ENCODE measurements around the gene MYH9.
A peak's percentile ranks its signal among the peaks of the same experiment; 100 is the strongest.

MYH9 gene

GRCh38 chr22:36245805-36246356 is 141.9 kb downstream of the MYH9 start:
- DNase-seq (ENCODE audit: low read depth) = no peak

GRCh38 chr22:36244522-36245391 is 143.0 kb downstream of the MYH9 start:
- DNase-seq (ENCODE audit: low read depth) = peak; percentile 65

- no peak for DNase-seq (ENCODE audit: low read depth)
Observed at GRCh38 chr22:36243986-36244385, 143.8 kb downstream of the MYH9 start.

GRCh38 chr22:36239401-36240171 is 148.2 kb downstream of the MYH9 start, which contains the start of gene APOL2:
Gene APOL2, minus strand, starts transcription at chr22:36239527. Its CDS starts 6,365 bp downstream, at chr22:36233162.
- peak; percentile 96 for DNase-seq (ENCODE audit: low read depth)

- peak; percentile 36 for DNase-seq (ENCODE audit: low read depth)
Observed at GRCh38 chr22:36239150-36239400, 148.7 kb downstream of the MYH9 start.

GRCh38 chr22:36238373-36239149 is 149.2 kb downstream of the MYH9 start:
- no peak for DNase-seq (ENCODE audit: low read depth)

GRCh38 chr22:36237462-36238372 is 150.1 kb downstream of the MYH9 start:
- DNase-seq (ENCODE audit: low read depth) = peak; percentile 60

GRCh38 chr22:36236388-36237319 is 151.1 kb downstream of the MYH9 start:
- DNase-seq (ENCODE audit: low read depth) = no peak

- no peak for DNase-seq (ENCODE audit: low read depth)
Observed at GRCh38 chr22:36235585-36235984, 152.2 kb downstream of the MYH9 start.

- peak; percentile 25 for DNase-seq (ENCODE audit: low read depth)
Observed at GRCh38 chr22:36234919-36235318, 152.8 kb downstream of the MYH9 start.

GRCh38 chr22:36234213-36234612 is 153.6 kb downstream of the MYH9 start:
- DNase-seq (ENCODE audit: low read depth) = peak; percentile 18

- DNase-seq (ENCODE audit: low read depth) = no peak
Observed at GRCh38 chr22:36233796-36234195, 154.0 kb downstream of the MYH9 start.

GRCh38 chr22:36232715-36233401 is 154.9 kb downstream of the MYH9 start:
- no peak for DNase-seq (ENCODE audit: low read depth)

All from amniotic epithelial cell (primary cell).